HepG2 (cell line): ENCODE data around the gene ZCCHC8. TPM values are rescaled to one million over a fixed set of nuclear protein-coding genes. Genes with fewer than 3 reads are reported as not detected.
"Not testable (repeated sequence)": the region's sequence is repeated elsewhere in the genome, so short reads cannot be mapped to it uniquely, and the experiment has no call there.

Experiments
- ATAC-seq: fragments of 200-7000 bp; cut with Tn5 transposase; 3 replicates; pipeline ENCODE4 v1.9.1; 2020; ENCODE audit warnings: mild to moderate bottlenecking, moderate library complexity
- BruUV-seq: library from RNA; stranded (reverse); fragments of 400-500 nt; replicated peaks from 2 replicates; lab custom pipeline; 2021; lab: Mats Ljungman, UMichigan
- CTCF ChIA-PET: fragments of 300-600 bp; formaldehyde crosslinking; extraction: SDS; loops from one replicate; lab custom pipeline; 2021; ENCODE audit warnings: low total read pairs, inconsistent platforms, low intra/inter-chr PET ratio; lab: Yijun Ruan, JAX
- POLR2A ChIA-PET: fragments of 350-600 bp; sonication (Branson Sonifier 250); formaldehyde crosslinking; loops from one replicate; lab custom pipeline; 2020; ENCODE audit warnings: antibody characterized with exemption, inconsistent platforms; lab: Yijun Ruan, JAX
- DNase-seq: peaks from one replicate; pipeline ENCODE4 v3.0.0-alpha.2; 2015; ENCODE audit warnings: low spot score
- FAIRE-seq: peaks from 3 replicates; lab custom pipeline; 2011; peaks lifted over from hg19 to GRCh38; lab: Jason Lieb, UNC
- H2AFZ ChIP-seq: one replicate; pipeline ENCODE4 v1.6.1; 2011; ENCODE audit warnings: low read length, inconsistent platforms
- H3K27ac ChIP-seq: fragments of 300-600 bp; 3 replicates; pipeline ENCODE4 v1.8.0; 2011; ENCODE audit warnings: mixed run types, mild to moderate bottlenecking, mixed read lengths, low read length, inconsistent platforms; ENCODE audit not compliant: insufficient read depth; ENCODE audit errors: extremely low read length
- H3K27me3 ChIP-seq, 2 experiments: fragments of 200-600 bp in 1 of 2; 2 replicates in 1 of 2; 3 replicates in 1 of 2; pipeline versions ENCODE4 v1.6.0 to v1.8.0; 2011; ENCODE audit warnings: low read length in 2 of 2, mild to moderate bottlenecking in 2 of 2, moderate library complexity in 2 of 2, inconsistent platforms in 1 of 2; ENCODE audit not compliant: insufficient read depth in 2 of 2, control insufficient read depth in 1 of 2
- H3K36me3 ChIP-seq, 2 experiments: fragments of 200-600 bp in 1 of 2; replicated peaks in 1 of 2; 2 replicates in 1 of 2; 3 replicates in 1 of 2; pipeline versions ENCODE4 v1.5.1 to v1.8.0; 2011; ENCODE audit warnings: low read length in 2 of 2, inconsistent platforms in 1 of 2; ENCODE audit not compliant: insufficient read depth in 2 of 2, control insufficient read depth in 1 of 2
- H3K4me1 ChIP-seq: 2 replicates; pipeline ENCODE4 v1.5.1; 2012; ENCODE audit warnings: low read length, inconsistent platforms; ENCODE audit not compliant: insufficient read depth
- H3K4me2 ChIP-seq: 2 replicates; pipeline ENCODE4 v1.6.0; 2011; ENCODE audit warnings: low read depth, low read length, inconsistent platforms
- H3K4me3 ChIP-seq, 3 experiments: fragments of 200-600 bp in 1 of 3; sonication (generic), shearing (Covaris generic) in 1 of 3; replicated peaks in 1 of 3; 2 replicates each; pipeline ENCODE4 v1.5.1; 2011 to 2016; ENCODE audit warnings: low read length in 3 of 3, inconsistent platforms in 2 of 3, low read depth in 2 of 3, mild to moderate bottlenecking in 2 of 3, control low read depth in 1 of 3, mixed read lengths in 1 of 3; ENCODE audit not compliant: insufficient read depth in 1 of 3
- H3K79me2 ChIP-seq: one replicate; pipeline ENCODE4 v1.6.1; 2011; ENCODE audit warnings: low read length, inconsistent platforms; ENCODE audit not compliant: insufficient read depth
- H3K9ac ChIP-seq: 2 replicates; pipeline ENCODE4 v1.6.0; 2011; ENCODE audit warnings: mild to moderate bottlenecking, low read depth, low read length, inconsistent platforms; ENCODE audit not compliant: insufficient read depth
- H3K9me3 ChIP-seq: 2 replicates; pipeline ENCODE4 v1.5.1; 2012; ENCODE audit warnings: mild to moderate bottlenecking, low read length
- H4K20me1 ChIP-seq: 2 replicates; pipeline ENCODE4 v1.6.0; 2011; ENCODE audit warnings: inconsistent platforms, mild to moderate bottlenecking, low read length, moderate library complexity; ENCODE audit not compliant: insufficient read depth
- CEBPB ChIP-seq: IDR thresholded peaks from 2 replicates; pipeline ENCODE4 v1.6.1; 2011; ENCODE audit warnings: low read depth, low read length, improper control_type of control experiment, borderline replicate concordance
- CEBPG ChIP-seq: IDR thresholded peaks from 2 replicates; pipeline ENCODE4 v1.6.1; 2016
- GATAD2A ChIP-seq: IDR thresholded peaks from 2 replicates; pipeline ENCODE4 v1.6.1; 2016
- SOX13 ChIP-seq, 3 experiments: fragments of 450-650 bp in 1 of 3; sonication (generic) in 1 of 3; formaldehyde crosslinking in 1 of 3; IDR thresholded peaks in 2 of 3; conservative IDR thresholded peaks in 1 of 3; 2 replicates each; pipeline versions ENCODE4 v1.5.0 to v1.6.1; 2016 to 2020; ENCODE audit warnings: antibody characterized with exemption in 1 of 3, mild to moderate bottlenecking in 1 of 3, missing compliant biosample characterization in 1 of 3, missing genetic modification reagents in 1 of 3, moderate library complexity in 1 of 3
- ZNF121 ChIP-seq: sonication (generic); formaldehyde crosslinking; IDR thresholded peaks from 2 replicates; pipeline ENCODE4 v1.5.0; 2020; ENCODE audit warnings: mild to moderate bottlenecking, missing genetic modification reagents
- WGBS: methylation state at CpG from one replicate; pipeline ENCODE4 v1.1.6; 2017; ENCODE audit warnings: low lambda C conversion rate; 5-methylcytosine and 5-hydroxymethylcytosine counted together
- in situ Hi-C: cut with HindIII; loops from 2 replicates; pipeline ENCODE4 v1.10.0; 2017; ENCODE audit warnings: low pct_unique_long_range_greater_than_20kb; ENCODE audit not compliant: extremely low pct_ligation_motif_present
- intact Hi-C: fragments of 100-400 bp; cut with micrococcal nuclease; formaldehyde crosslinking; loops from one replicate; pipeline ENCODE4 v1.10.0; 2022; ENCODE audit not compliant: unreplicated experiment
- polyA plus RNA-seq, 8 experiments: library from polyadenylated mRNA; depleted of rRNA in 3 of 8; stranded (reverse) in 7 of 8; unstranded in 1 of 8; fragments of >200 nt; fragmentation: Illumina TruSeq in 4 of 8; extraction: Trizol in 4 of 8; gene quantifications; 2 replicates each; pipeline versions ENCODE4 v1.2.1 to v1.2.3, GENCODE V29; 2011 to 2016; ENCODE audit warnings: low read depth in 4 of 8, missing spikeins in 1 of 8, mixed read lengths in 1 of 8; ENCODE audit not compliant: insufficient read depth in 1 of 8
- total RNA-seq, 5 experiments: library from RNA; depleted of rRNA; stranded (reverse); fragments of >200 nt; fragmentation: Illumina TruSeq; extraction: Trizol; gene quantifications; 2 replicates each; pipeline ENCODE4 v1.2.3, GENCODE V29; 2016; ENCODE audit warnings: low read depth in 1 of 5
- TF ChIP-seq, protein P1 (sequence below): sonication (generic); formaldehyde crosslinking; IDR thresholded peaks from 2 replicates; pipeline ENCODE4 v1.4.0; 2020; ENCODE audit warnings: missing genetic modification reagents, mild to moderate bottlenecking, borderline replicate concordance

ZCCHC8 gene
- total and polyA plus RNA-seq, 2 of the 13 experiments (the other 11 are each of a cell fraction or from before 2014, with no cell fraction given) = 18.6 to 20.9 TPM

DNA sequence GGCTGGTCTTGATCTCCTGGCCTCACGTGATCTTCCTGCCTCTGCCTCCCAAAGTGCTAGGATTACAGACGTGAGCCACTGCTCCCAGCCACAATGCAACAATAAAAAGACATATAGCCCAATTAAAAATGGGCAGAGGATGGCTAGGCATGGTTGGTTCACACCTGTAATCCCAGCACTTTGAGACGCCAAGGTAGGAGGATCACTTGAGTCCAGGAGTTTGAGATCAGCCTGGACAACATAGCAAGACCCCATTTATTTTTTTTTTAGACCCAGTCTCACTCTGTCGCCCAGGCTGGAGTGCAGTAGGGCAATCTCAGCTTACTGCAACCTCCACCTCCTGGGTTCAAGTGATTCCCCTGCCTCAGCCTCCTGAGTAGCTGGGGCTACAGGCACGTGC is 56.7 kb downstream of the ZCCHC8 start:
- BruUV-seq, H3K9ac ChIP-seq, DNase-seq, FAIRE-seq, H4K20me1 ChIP-seq, CTCF ChIA-PET, H3K27ac ChIP-seq, intact Hi-C loops, H3K9me3 ChIP-seq, H3K27me3 ChIP-seq, H2AFZ ChIP-seq, H3K79me2 ChIP-seq, H3K36me3 ChIP-seq, H3K4me3 ChIP-seq, ATAC-seq, H3K4me2 ChIP-seq, in situ Hi-C loops, POLR2A ChIA-PET: not testable (repeated sequence)
- peaks cover 21% of the 10 kb centered on the region for H3K4me1 ChIP-seq
- 70% methylated on average over 5 of the region's 5 CpGs for WGBS
- TF ChIP-seq ZNF121 = peak; percentile 69

DNA sequence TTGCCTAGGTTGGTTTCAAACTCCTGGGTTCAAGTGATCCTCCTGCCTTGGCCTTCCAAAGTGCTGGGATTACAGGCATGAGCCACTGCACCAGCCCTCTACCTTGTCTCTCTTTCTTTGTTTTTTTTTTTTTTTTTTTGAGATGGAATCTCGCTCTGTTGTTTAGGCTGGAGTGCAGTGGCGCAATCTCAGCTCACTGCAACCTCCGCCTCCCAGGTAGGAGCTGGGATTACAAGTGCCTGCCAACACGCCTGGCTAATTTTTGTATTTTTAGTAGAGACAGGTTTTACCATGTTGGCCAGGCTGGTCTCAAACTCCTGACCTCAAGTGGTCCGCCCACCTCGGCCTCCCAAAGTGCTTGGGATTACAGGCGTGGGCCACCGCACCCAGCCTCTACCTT is 61.9 kb downstream of the ZCCHC8 start:
- H2AFZ ChIP-seq; DNase-seq; intact Hi-C loops; H3K79me2 ChIP-seq; H3K4me3 ChIP-seq; FAIRE-seq; H3K36me3 ChIP-seq; CTCF ChIA-PET; in situ Hi-C loops; H3K9me3 ChIP-seq; H3K27ac ChIP-seq; H3K27me3 ChIP-seq; POLR2A ChIA-PET; BruUV-seq; H3K9ac ChIP-seq; H4K20me1 ChIP-seq; TF ChIP-seq SOX13 (IDR thresholded peaks at IDR 0.05): not testable (repeated sequence)
- 23% methylated on average over 8 of the region's 8 CpGs for WGBS
- peaks cover 18% of the 10 kb centered on the region for H3K4me1 ChIP-seq
- peak overlapping the region; percentile 33; the same call in 1 of the 2 replicates for H3K4me2 ChIP-seq
- TF ChIP-seq, protein P1, sequence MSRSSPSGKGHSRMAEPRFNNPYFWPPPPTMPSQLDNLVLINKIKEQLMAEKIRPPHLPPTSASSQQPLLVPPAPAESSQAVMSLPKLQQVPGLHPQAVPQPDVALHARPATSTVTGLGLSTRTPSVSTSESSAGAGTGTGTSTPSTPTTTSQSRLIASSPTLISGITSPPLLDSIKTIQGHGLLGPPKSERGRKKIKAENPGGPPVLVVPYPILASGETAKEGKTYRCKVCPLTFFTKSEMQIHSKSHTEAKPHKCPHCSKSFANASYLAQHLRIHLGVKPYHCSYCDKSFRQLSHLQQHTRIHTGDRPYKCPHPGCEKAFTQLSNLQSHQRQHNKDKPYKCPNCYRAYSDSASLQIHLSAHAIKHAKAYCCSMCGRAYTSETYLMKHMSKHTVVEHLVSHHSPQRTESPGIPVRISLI (CRISPR knock-in tag) = peak; percentile 57
- TF ChIP-seq SOX13 (CRISPR knock-in tag; conservative IDR thresholded peaks at IDR 0.05 in 1 of 2, IDR thresholded peaks at IDR 0.05 in 1 of 2) (0 out of 4 replicates have a peak, but pooled peaks of 1 of the 2 experiments have one; percentile 13), CEBPG (CRISPR knock-in tag) (peak; percentile 59), CEBPB (peak; percentile 65; the same call in 1 of the 2 replicates), GATAD2A (CRISPR knock-in tag) (0 out of 2 replicates have a peak, but pooled peaks have one; percentile 20)
- ATAC-seq = peak; percentile 70
